Kidney epithelial cell (primary cell): Measurements from ENCODE around the gene PACSIN2. TPM values are rescaled to one million over a fixed set of nuclear protein-coding genes. Genes with fewer than 3 reads are reported as not detected.
A peak's percentile ranks its signal among the peaks of the same experiment; 100 is the strongest.

ENCODE experiments used
- DNase-seq: peaks from one replicate; pipeline ENCODE4 v3.0.0-alpha.2; 2010; ENCODE audit warnings: low read depth
- H3K27me3 ChIP-seq: 2 replicates; pipeline ENCODE4 v1.6.0; 2011; ENCODE audit warnings: low read length; ENCODE audit not compliant: control insufficient read depth, insufficient read depth
- H3K36me3 ChIP-seq: 2 replicates; pipeline ENCODE4 v1.5.1; 2011; ENCODE audit warnings: low read length; ENCODE audit not compliant: control insufficient read depth, insufficient read depth
- H3K4me3 ChIP-seq: 2 replicates; pipeline ENCODE4 v1.5.1; 2011; ENCODE audit warnings: low read depth, mild to moderate bottlenecking, control low read depth, low read length
- CTCF ChIP-seq: IDR thresholded peaks from 2 replicates; pipeline ENCODE4 v1.5.1; 2011; ENCODE audit warnings: mild to moderate bottlenecking, moderate library complexity, low read length, control low read depth, inconsistent platforms; ENCODE audit not compliant: insufficient read depth, poor library complexity, severe bottlenecking
- total RNA-seq: library from RNA; depleted of rRNA; stranded (reverse); fragments of >200 nt; gene quantifications from 2 replicates; pipeline ENCODE4 v1.2.3, GENCODE V29; 2015

PACSIN2 gene
- total RNA-seq, 1 donor from 2014 or later = 62.9 TPM

- Histone ChIP-seq H3K36me3 (peaks cover 5% of the 10 kb centered on the region), H3K4me3 (no peak overlapping the region), H3K27me3 (no peaks in the 10 kb centered on the region)
- peak; percentile 77 for DNase-seq
- no peak for TF ChIP-seq CTCF
Measured at GRCh38 chr22:42887523-42888507, 127.1 kb downstream of the PACSIN2 start.

- peaks cover 6% of the 10 kb centered on the region for H3K36me3 ChIP-seq
Measured at GRCh38 chr22:42887120-42887519, 127.8 kb downstream of the PACSIN2 start.

GRCh38 chr22:42885446-42885845, 129.5 kb downstream of the PACSIN2 start:
- Histone ChIP-seq H3K36me3 (peaks cover 5% of the 10 kb centered on the region), H3K4me3 (no peak overlapping the region)

More at GRCh38 chr22:42887120-42887519, 127.8 kb downstream of the PACSIN2 start:
- Histone ChIP-seq H3K27me3 (no peaks in the 10 kb centered on the region), H3K4me3 (no peak overlapping the region)
- no peak for DNase-seq
- no peak for TF ChIP-seq CTCF

GRCh38 chr22:42884616-42885375, 130.2 kb downstream of the PACSIN2 start:
- H3K36me3 ChIP-seq = peaks cover 6% of the 10 kb centered on the region
- no peaks in the 10 kb centered on the region for H3K27me3 ChIP-seq
- H3K4me3 ChIP-seq = no peak overlapping the region
- DNase-seq = no peak
- TF ChIP-seq CTCF = no peak

More at GRCh38 chr22:42885446-42885845, 129.5 kb downstream of the PACSIN2 start:
- TF ChIP-seq CTCF = no peak
- no peak for DNase-seq
- H3K27me3 ChIP-seq = no peaks in the 10 kb centered on the region

- H3K27me3 ChIP-seq = no peaks in the 10 kb centered on the region
- no peak for DNase-seq
- H3K36me3 ChIP-seq = peaks cover 9% of the 10 kb centered on the region
- TF ChIP-seq CTCF = no peak
- no peak overlapping the region for H3K4me3 ChIP-seq
Measured at GRCh38 chr22:42883970-42884369, 131.0 kb downstream of the PACSIN2 start.
